C4-2B (cell line): ENCODE measurements around the gene ACAD11.

Experiments
- CTCF ChIP-seq: fragments of 450-650 bp; conservative IDR thresholded peaks from 2 replicates; pipeline ENCODE4 v1.5.1; 2017; ENCODE audit warnings: mild to moderate bottlenecking
- ZFX ChIP-seq: fragments of 450-650 bp; IDR thresholded peaks from 2 replicates; pipeline ENCODE4 v1.6.1; 2017

GRCh38 chr3:132594498-132594897 lies 65.1 kb downstream of the ACAD11 start:
- TF ChIP-seq CTCF (no peak), ZFX (no peak)
